Naive thymus-derived CD8-positive, alpha-beta T cell (primary cell): ENCODE data around the gene SUSD6. TPM values are rescaled to one million over a fixed set of nuclear protein-coding genes. Genes with fewer than 3 reads are reported as not detected.

Experiments
- ATAC-seq, 2 donors: fragments of 150-1000 bp; cut with Tn5 transposase in 1 of 2; sonication (Bioruptor Pico), chemical (Tn5 transposase) in 1 of 2; 1 replicate in 1 of 2; 2 replicates in 1 of 2; pipeline ENCODE4 v1.10.0; 2021; ENCODE audit warnings: mild to moderate bottlenecking in 2 of 2, moderate library complexity in 2 of 2
- POLR2A ChIA-PET: fragments of 350-600 bp; sonication (Branson Sonifier 250); formaldehyde crosslinking; loops from one replicate; lab custom pipeline; 2021; ENCODE audit warnings: antibody characterized with exemption; lab: Charles Lee
- DNase-seq, 10 donors: peaks; one replicate each; pipeline versions ENCODE4 v3.0.0 to v3.0.0-alpha.2; 2020 to 2022
- H3K27ac Mint-ChIP-seq, 10 donors: one replicate each; pipeline ENCODE4 v1.8.0; 2020 to 2022; ENCODE audit warnings: mild to moderate bottlenecking in 10 of 10, mixed read lengths in 10 of 10, moderate library complexity in 4 of 10, inconsistent platforms in 1 of 10
- H3K27me3 Mint-ChIP-seq, 5 donors: one replicate each; pipeline ENCODE4 v1.8.0; 2021 to 2022; ENCODE audit warnings: mixed read lengths in 5 of 5
- H3K36me3 Mint-ChIP-seq, 3 donors: one replicate each; pipeline ENCODE4 v1.8.0; 2020 to 2022; ENCODE audit warnings: mixed read lengths in 3 of 3, mild to moderate bottlenecking in 2 of 3, inconsistent platforms in 1 of 3
- H3K4me1 Mint-ChIP-seq, 4 donors: one replicate each; pipeline ENCODE4 v1.8.0; 2021 to 2022; ENCODE audit warnings: mixed read lengths in 4 of 4
- H3K4me3 Mint-ChIP-seq, 10 donors: one replicate each; pipeline ENCODE4 v1.8.0; 2020 to 2022; ENCODE audit warnings: mild to moderate bottlenecking in 10 of 10, mixed read lengths in 10 of 10, moderate library complexity in 6 of 10, inconsistent platforms in 1 of 10
- H3K9me3 Mint-ChIP-seq, 9 donors: one replicate each; pipeline ENCODE4 v1.8.0; 2020 to 2022; ENCODE audit warnings: mixed read lengths in 9 of 9, mild to moderate bottlenecking in 3 of 9, inconsistent platforms in 1 of 9, moderate library complexity in 1 of 9
- polyA plus RNA-seq, 3 donors: library from polyadenylated mRNA; unstranded; fragments of 300-500 nt; fragmentation: Illumina TruSeq; gene quantifications; one replicate each; pipeline ENCODE4 v1.2.3, GENCODE V29; 2021
- total RNA-seq, 8 experiments: library from RNA in 2 of 8; stranded (reverse) in 2 of 8; gene quantifications; one replicate each; pipeline ENCODE4 v1.2.3 and lab custom pipeline; 2021 to 2026

SUSD6 gene
- total and polyA plus RNA-seq, 5 experiments from 2014 or later = 4.5 to 38.8 (median 6.8) TPM

DNA sequence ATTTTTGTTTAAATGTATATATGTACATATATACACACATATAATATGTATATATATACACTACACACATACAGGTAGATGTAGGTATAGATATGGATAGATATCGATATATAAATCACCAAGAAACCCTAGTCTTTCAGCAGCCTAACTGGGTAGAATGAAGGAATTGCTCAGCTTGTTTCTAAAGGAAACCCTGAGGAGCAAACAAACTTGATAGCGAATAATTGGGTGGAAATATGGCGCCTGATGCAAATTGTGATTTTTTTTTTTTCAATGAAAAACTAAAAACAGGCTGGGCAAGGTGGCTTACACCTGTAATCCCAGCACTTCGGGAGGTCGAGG, 36.5 kb upstream of the SUSD6 start:
- H3K9me3 Mint-ChIP-seq = no peaks in the 10 kb centered on the region
- peaks cover 8 to 15% (median 14%) of the 10 kb centered on the region in 4 donors for H3K4me1 Mint-ChIP-seq
- no peaks in the 10 kb centered on the region for H3K36me3 Mint-ChIP-seq
- peak overlapping the region; percentile 79 to 94 (median 88) for H3K4me3 Mint-ChIP-seq
- POLR2A ChIA-PET = no interaction called here
- peaks cover 22 to 56% (median 36%) of the 10 kb centered on the region in 5 donors for H3K27me3 Mint-ChIP-seq
- DNase-seq = no peak
- H3K27ac Mint-ChIP-seq = peak overlapping the region in 1 of 10 donors; percentile 40
- ATAC-seq = no peak

DNA sequence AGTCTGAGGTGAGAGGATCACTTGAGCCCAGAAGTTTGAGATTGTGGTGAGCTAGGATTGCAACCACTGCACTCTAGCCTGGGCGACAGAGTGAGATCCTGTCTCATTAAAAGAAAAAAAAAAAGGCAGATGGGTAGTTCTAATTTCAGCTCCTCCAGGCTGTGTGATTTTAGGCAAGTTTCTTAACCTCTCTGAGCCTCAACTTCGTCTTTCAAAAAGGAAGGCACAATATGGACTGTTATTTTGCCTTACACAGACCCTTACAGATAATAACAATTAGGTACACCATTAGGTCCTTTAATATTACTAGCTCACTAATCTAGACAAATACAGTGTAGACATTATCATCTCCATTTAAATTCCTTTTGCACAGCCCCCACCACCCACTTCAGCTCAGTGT, 31.9 kb upstream of the SUSD6 start:
- H3K9me3 Mint-ChIP-seq = no peaks in the 10 kb centered on the region
- POLR2A ChIA-PET = no interaction called here
- DNase-seq (no peak), ATAC-seq (no peak)
- H3K27me3 Mint-ChIP-seq = peaks cover 17 to 26% (median 20%) of the 10 kb centered on the region in 5 donors
- no peak overlapping the region for H3K27ac Mint-ChIP-seq
- H3K4me3 Mint-ChIP-seq = no peak overlapping the region
- H3K4me1 Mint-ChIP-seq = peaks cover 3 to 4% (median 3%) of the 10 kb centered on the region in 4 donors
- no peaks in the 10 kb centered on the region for H3K36me3 Mint-ChIP-seq

DNA sequence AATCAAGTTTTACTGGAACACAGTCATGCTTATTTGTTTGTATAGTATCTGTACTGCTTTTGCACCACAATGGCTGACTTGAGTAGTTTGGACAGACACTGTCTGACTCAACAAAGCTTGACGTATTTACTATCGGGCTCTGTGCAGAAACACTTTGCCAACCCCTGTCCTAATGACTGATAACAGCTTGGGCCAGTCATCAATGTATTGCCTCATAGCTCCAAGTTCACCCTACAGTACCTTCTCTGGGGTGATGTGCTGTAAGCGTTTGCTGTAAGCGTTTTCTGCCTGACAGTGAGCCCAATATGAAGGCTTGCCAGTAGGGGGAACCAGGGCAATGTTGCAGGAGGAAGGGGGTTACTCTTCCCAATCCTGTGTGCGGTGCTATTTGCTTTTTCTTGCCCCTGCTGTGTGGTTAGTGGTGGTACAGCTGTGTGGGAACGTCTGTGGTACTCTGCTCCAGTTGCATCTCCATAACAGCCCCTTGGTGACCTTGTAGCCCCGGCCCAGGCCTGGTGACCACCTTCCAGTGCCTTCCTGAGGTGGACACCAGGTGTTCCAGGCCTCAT, 31.3 kb upstream of the SUSD6 start:
- H3K4me3 Mint-ChIP-seq = no peak overlapping the region

DNA sequence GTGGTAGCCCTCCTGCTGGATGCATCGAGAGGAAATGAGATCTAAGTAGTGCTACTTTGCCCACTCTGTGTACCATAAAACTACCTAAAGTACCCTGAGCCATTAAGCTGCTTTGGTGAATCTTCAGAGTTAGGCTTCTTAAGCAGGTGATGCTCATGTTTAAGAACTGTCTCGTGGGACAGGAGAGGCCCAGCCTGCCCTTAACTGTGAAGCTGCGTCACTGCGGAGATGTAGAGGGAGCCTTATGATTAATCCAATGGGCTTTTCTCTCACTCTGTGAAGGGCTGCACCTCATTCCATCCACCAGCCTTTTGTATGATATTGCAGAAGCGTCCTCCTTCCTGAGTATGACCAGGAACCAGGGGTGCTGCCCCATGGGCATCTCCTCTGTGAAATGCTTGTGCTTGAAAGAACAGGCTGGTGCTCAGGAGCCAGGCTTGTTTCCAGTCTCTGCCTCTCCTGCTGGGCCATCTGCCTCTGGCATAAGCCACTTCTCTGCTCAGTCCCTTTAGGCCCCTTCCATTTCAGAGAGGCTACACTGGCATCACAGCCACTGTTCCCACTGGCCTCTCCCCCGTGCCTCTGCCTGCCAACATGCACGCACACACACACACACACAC, 30.0 kb upstream of the SUSD6 start:
- peaks cover 5 to 13% (median 7%) of the 10 kb centered on the region in 5 donors for H3K27me3 Mint-ChIP-seq
- POLR2A ChIA-PET = interaction anchor here (0.6 kb wide), 1 partner anchor 171 kb away, joined by 3 read pairs; no protein-coding TSS in a partner anchor
- no peak overlapping the region for H3K27ac Mint-ChIP-seq
- peaks cover 0 to 5% (median under 1%) of the 10 kb centered on the region in 4 donors for H3K4me1 Mint-ChIP-seq
- H3K9me3 Mint-ChIP-seq = no peaks in the 10 kb centered on the region
- no peak overlapping the region for H3K4me3 Mint-ChIP-seq
- no peaks in the 10 kb centered on the region for H3K36me3 Mint-ChIP-seq
- DNase-seq (no peak), ATAC-seq (no peak)

More for the DNA sequence above, 31.3 kb upstream of the SUSD6 start:
- POLR2A ChIA-PET = interaction anchor here (0.6 kb wide), 1 partner anchor 67 kb away, joined by 5 read pairs; no protein-coding TSS in a partner anchor
- DNase-seq (no peak), ATAC-seq (no peak)
- Mint-ChIP-seq H3K27ac (no peak overlapping the region), H3K36me3 (no peaks in the 10 kb centered on the region), H3K9me3 (no peaks in the 10 kb centered on the region), H3K4me1 (peaks cover 0 to 4% (median under 1%) of the 10 kb centered on the region in 4 donors), H3K27me3 (peaks cover 13 to 23% (median 17%) of the 10 kb centered on the region in 5 donors)

DNA sequence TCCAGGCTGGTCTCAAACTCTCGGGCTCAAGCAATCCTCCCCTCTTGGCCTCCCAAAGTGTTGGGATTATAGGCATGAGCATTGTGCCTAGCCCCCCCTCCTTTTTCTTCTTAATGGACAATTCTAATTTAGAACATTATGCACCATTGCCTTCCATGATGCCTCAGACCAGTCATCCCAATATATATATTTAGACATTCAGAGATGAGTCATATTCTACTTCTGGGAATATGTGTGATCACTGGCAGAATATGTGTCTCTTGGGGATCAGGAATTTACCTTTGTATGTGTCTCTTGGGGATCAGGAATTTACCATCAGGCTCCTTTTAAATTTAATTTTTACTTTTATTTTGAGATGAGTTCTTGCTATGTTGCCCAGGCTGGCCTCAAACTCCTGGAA, 29.2 kb upstream of the SUSD6 start:
- H3K4me1 Mint-ChIP-seq = peaks cover 0 to 5% (median under 1%) of the 10 kb centered on the region in 4 donors
- H3K27ac Mint-ChIP-seq = no peak overlapping the region
- POLR2A ChIA-PET = no interaction called here
- ATAC-seq (no peak), DNase-seq (no peak)
- no peak overlapping the region for H3K4me3 Mint-ChIP-seq
- H3K27me3 Mint-ChIP-seq = peaks cover 0 to 6% (median 1%) of the 10 kb centered on the region in 5 donors
- H3K36me3 Mint-ChIP-seq = no peaks in the 10 kb centered on the region
- no peaks in the 10 kb centered on the region for H3K9me3 Mint-ChIP-seq

DNA sequence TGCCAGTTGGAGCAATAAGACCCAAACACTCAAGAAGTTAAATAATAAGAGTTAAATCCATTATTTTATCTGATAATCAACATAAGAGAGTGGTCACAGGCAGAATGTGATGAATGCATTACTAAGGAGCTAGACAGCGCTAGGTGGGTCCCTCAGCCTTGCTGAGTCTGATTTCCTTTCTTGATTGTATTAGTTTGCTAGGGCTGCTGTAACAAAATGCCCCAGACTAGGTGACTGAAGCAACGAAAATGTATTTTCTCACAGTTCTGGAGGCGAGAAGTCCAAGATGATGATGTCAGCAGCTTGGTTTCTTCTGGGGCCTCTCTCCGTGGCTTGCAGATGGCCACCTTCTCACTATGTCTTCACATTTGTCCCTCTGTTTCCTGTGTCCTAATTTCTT, 28.6 kb upstream of the SUSD6 start:
- Mint-ChIP-seq H3K4me3 (no peak overlapping the region), H3K9me3 (no peaks in the 10 kb centered on the region), H3K27me3 (peaks cover 0 to 4% (median 1%) of the 10 kb centered on the region in 5 donors), H3K4me1 (peaks cover 0 to 5% (median under 1%) of the 10 kb centered on the region in 4 donors), H3K36me3 (no peaks in the 10 kb centered on the region), H3K27ac (no peak overlapping the region)
- no peak for ATAC-seq
- POLR2A ChIA-PET = no interaction called here
- DNase-seq = no peak

DNA sequence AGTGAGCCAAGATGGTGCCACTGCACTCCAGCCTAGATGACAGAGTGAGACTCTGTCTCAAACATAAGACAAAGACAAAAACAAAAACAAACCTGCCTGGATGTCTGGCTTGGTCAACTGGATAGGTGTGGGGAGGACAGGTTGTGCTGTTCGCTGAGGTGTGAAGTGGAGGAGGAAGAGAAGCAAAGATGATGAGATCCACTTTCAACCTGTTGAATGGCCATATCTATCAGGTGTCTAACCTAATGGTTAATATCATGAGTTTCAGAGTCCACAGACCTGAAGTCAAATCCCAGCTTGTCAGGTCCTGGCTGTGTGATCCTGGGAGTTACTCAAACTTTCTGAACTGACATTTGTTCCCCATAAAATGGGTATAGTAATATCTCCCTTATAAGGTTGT, 27.0 kb upstream of the SUSD6 start:
- H3K27ac Mint-ChIP-seq = no peak overlapping the region
- POLR2A ChIA-PET = no interaction called here

DNA sequence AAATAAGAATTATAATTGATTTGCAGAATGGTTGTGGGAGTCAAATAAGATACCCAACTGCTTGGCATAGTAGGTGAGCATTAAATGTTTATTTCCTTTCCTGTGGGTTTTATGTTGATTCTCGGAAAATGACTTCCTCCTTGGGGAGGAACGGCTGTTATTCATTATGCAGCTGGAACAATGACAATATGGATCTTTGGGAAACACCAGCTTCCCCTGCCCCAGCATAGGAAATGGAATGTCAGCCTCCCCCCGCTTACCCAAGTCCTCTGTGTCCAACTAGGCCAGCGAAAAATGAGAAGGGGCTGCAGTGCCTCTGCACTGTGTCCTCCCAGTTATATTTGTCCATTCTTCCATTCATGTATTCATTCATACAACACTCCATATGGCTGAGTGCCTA, 25.0 kb upstream of the SUSD6 start:
- H3K4me3 Mint-ChIP-seq = no peak overlapping the region
- H3K27ac Mint-ChIP-seq = no peak overlapping the region
- POLR2A ChIA-PET = no interaction called here
- no peaks in the 10 kb centered on the region for H3K36me3 Mint-ChIP-seq
- no peaks in the 10 kb centered on the region for H3K9me3 Mint-ChIP-seq
- ATAC-seq (no peak), DNase-seq (no peak)
- H3K4me1 Mint-ChIP-seq = peaks cover 0 to 5% (median under 1%) of the 10 kb centered on the region in 4 donors
- peaks cover 0 to 4% (median 0%) of the 10 kb centered on the region in 5 donors for H3K27me3 Mint-ChIP-seq

More for the DNA sequence above, 27.0 kb upstream of the SUSD6 start:
- ATAC-seq (no peak), DNase-seq (no peak)
- H3K4me1 Mint-ChIP-seq = peaks cover 0 to 5% (median under 1%) of the 10 kb centered on the region in 4 donors
- H3K36me3 Mint-ChIP-seq = no peaks in the 10 kb centered on the region
- H3K4me3 Mint-ChIP-seq = no peak overlapping the region
- H3K27me3 Mint-ChIP-seq = peaks cover 0 to 4% (median 0%) of the 10 kb centered on the region in 5 donors
- H3K9me3 Mint-ChIP-seq = no peaks in the 10 kb centered on the region

DNA sequence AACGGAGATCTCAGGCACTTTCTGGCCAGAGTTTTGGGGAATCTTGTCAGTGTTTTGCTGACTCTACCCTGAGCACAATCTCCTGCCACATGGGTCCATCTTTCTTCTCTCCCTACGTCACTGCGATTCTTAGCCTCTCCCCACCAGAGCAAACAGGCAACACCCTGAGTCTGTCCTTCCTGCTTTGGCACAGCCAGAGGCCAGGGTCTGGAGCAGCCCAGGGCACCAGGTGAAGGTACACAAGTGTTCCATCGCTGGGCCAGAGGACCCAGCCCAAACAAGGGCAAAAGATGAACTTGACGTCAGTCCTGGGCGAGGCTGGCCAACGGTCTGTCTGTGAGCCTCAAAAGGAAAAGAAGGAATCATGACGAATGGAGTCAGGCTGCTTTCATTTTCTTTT, 24.0 kb upstream of the SUSD6 start:
- no peaks in the 10 kb centered on the region for H3K9me3 Mint-ChIP-seq
- H3K4me1 Mint-ChIP-seq = peaks cover 0 to 5% (median under 1%) of the 10 kb centered on the region in 4 donors
- ATAC-seq = no peak
- no peak for DNase-seq
- H3K36me3 Mint-ChIP-seq = no peaks in the 10 kb centered on the region
- H3K27me3 Mint-ChIP-seq = peaks cover 0 to 4% (median 0%) of the 10 kb centered on the region in 5 donors
- POLR2A ChIA-PET = interaction anchor here (0.9 kb wide), 1 partner anchor 39 kb away, joined by 5 read pairs; no protein-coding TSS in a partner anchor
- H3K27ac Mint-ChIP-seq = no peak overlapping the region
- H3K4me3 Mint-ChIP-seq = no peak overlapping the region

DNA sequence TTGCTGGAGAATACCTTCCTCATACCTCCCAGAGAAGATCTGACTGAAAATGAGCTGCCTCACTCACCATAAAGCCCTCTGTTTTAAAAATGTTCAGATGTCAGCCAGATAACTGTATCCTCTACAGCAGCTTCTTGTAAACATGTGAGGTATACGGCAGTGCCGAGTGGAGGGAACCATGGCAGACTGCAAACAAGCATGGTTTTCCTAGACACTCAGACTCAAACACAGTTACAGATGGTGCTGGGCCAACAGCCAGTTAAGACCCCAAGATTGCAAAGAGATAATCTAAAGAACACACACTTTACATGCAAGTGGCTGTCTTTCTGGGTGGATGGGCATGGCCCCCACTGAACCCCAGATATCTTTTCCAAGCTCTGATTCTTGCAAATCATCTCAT, 20.1 kb upstream of the SUSD6 start:
- H3K27ac Mint-ChIP-seq = no peak overlapping the region
- DNase-seq (no peak), ATAC-seq (no peak)
- H3K9me3 Mint-ChIP-seq = no peaks in the 10 kb centered on the region
- H3K4me3 Mint-ChIP-seq = no peak overlapping the region
- H3K27me3 Mint-ChIP-seq = no peaks in the 10 kb centered on the region
- H3K4me1 Mint-ChIP-seq = no peaks in the 10 kb centered on the region
- POLR2A ChIA-PET = no interaction called here
- no peaks in the 10 kb centered on the region for H3K36me3 Mint-ChIP-seq

DNA sequence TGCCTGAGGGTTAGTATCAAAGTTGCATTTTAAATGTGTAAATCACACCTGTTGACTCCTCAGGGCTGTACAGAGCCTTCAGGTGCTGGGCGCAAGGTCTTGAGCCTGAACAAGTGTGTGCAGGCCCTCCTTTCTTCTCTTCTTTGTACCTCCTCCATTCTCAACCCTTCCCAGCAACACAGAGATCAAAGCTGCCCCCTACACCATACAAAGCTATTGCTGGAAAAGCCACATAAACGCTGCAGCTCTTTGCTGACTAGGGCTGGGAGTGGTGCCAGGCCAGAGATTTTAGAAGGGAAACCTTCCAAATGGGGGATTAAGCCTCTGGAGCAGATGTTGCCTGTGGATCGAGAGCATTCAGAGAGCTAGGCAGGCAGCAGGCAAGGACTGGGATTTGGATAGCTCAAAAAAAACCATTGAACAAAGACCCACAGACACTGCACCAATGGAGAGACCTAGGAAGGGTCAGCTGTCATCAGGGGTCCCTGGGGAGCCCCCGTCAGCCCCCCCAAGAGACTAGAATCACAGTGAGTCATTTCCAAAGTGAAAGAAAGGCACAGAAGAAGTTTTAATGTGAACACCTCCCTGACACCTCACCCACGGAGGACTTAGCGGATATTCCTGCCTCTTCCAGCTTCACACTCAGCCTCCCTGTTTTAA, 18.2 kb upstream of the SUSD6 start:
- DNase-seq = no peak
- Mint-ChIP-seq H3K36me3 (no peaks in the 10 kb centered on the region), H3K27me3 (peaks cover 0 to 1% (median 0%) of the 10 kb centered on the region in 5 donors), H3K4me1 (no peaks in the 10 kb centered on the region), H3K9me3 (no peaks in the 10 kb centered on the region), H3K4me3 (no peak overlapping the region), H3K27ac (peak overlapping the region in 3 of 10 donors; percentile 19 to 44 (median 25))
- no peak for ATAC-seq
- POLR2A ChIA-PET = interaction anchor here (0.9 to 1.0 kb wide), 2 partner anchors 19 to 174 kb away, joined by 3 read pairs; partner anchors contain the start of gene SRSF5

DNA sequence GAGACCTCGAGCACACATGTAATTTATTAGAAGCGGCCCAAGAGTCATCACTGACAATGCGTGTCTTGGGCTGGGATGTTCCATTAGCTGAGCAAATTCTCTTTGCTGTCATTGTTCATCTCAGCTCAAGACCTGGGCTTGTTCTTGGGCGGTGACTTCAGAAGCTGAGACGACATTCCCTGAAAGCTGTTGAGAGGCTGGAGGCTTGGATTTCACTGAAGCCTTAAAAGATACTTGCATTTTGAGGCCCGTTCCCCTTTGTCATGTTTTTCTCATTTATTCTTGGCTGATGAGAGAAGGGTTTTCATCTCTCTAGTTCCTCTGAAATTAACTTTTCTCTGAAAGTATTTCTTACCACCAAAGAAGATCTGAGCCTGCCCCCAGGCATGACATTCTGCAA, 16.6 kb upstream of the SUSD6 start:
- POLR2A ChIA-PET = no interaction called here
- peak overlapping the region in 2 of 10 donors; percentile 9 to 12 for H3K27ac Mint-ChIP-seq

DNA sequence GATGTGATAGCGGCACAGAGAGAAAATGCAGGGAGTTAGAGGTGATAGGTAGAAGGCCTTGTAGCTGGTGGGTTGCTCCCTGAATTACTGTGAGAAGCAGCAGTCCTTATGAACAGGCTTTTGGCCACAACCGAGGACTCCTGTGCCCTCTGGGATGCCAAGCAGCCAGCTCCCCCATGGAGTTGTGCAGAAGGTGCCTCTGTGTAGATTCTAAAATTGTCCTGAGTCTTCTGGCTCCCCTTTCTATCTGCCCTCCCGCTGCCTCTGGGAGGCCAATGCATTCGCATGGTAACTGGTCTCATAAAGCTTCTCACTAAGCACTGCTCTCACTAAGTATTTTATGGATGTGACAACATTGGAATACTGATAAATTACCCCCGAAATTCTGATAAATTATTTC, 16.1 kb upstream of the SUSD6 start:
- H3K4me1 Mint-ChIP-seq = no peaks in the 10 kb centered on the region
- no peaks in the 10 kb centered on the region for H3K9me3 Mint-ChIP-seq
- H3K27ac Mint-ChIP-seq = no peak overlapping the region
- H3K4me3 Mint-ChIP-seq = no peak overlapping the region
- DNase-seq (no peak), ATAC-seq (no peak)
- POLR2A ChIA-PET = no interaction called here
- no peaks in the 10 kb centered on the region for H3K36me3 Mint-ChIP-seq
- H3K27me3 Mint-ChIP-seq = peaks cover 0 to 1% (median 0%) of the 10 kb centered on the region in 5 donors

More for the DNA sequence above, 16.6 kb upstream of the SUSD6 start:
- H3K27me3 Mint-ChIP-seq = peaks cover 0 to 1% (median 0%) of the 10 kb centered on the region in 5 donors
- no peaks in the 10 kb centered on the region for H3K36me3 Mint-ChIP-seq
- no peaks in the 10 kb centered on the region for H3K4me1 Mint-ChIP-seq
- ATAC-seq (no peak), DNase-seq (no peak)
- H3K4me3 Mint-ChIP-seq = no peak overlapping the region
- H3K9me3 Mint-ChIP-seq = no peaks in the 10 kb centered on the region
